ENCODE measurements around the gene ACTN1. TPM values are rescaled to one million over a fixed set of nuclear protein-coding genes. Genes with fewer than 3 reads are reported as not detected.

ACTN1 gene
- total RNA-seq, 4 donors from 2014 or later = 48.1 to 90.4 (median 64.8) TPM

DNA sequence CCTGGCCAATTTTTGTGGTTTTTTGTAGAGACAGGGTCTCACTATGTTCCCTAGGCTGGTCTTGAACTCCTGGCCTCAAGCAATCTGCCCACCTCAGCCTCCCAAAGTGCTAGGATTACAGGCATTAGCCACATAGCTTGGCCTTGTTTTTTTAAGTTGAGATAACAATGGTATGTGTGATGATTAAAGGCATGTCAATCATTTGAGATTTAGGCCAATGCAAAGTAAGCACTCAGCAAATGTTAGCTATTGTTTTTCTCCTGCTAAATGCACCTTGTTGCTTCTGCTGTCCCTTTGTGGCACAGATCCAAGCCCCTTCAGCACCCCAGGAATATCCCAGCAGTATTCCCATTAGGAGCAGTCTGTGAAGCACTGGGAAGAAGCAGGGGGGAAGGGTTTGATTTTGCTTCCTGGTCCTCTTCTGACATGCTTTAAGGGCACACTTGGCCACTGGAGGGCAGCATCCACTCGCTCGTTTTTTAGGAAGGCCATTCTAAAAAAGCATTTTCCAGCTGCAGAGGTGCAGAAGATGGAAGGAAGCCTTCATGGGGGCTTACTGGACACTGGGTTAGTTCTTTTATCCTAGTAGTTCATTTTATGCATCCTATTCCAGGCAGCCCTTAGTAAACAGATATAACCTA lies 116.0 kb downstream of the ACTN1 start:
- no peaks in the 10 kb centered on the region for H3K27me3 ChIP-seq
- H3K9me3 ChIP-seq = no peaks in the 10 kb centered on the region
- H3K4me1 ChIP-seq = no peaks in the 10 kb centered on the region
- H3K27ac ChIP-seq = no peak overlapping the region
- no peaks in the 10 kb centered on the region for H3K36me3 ChIP-seq
- H3K4me3 ChIP-seq (replicated peaks in 1 of 3) = no peak overlapping the region
- TF ChIP-seq, protein P1, sequence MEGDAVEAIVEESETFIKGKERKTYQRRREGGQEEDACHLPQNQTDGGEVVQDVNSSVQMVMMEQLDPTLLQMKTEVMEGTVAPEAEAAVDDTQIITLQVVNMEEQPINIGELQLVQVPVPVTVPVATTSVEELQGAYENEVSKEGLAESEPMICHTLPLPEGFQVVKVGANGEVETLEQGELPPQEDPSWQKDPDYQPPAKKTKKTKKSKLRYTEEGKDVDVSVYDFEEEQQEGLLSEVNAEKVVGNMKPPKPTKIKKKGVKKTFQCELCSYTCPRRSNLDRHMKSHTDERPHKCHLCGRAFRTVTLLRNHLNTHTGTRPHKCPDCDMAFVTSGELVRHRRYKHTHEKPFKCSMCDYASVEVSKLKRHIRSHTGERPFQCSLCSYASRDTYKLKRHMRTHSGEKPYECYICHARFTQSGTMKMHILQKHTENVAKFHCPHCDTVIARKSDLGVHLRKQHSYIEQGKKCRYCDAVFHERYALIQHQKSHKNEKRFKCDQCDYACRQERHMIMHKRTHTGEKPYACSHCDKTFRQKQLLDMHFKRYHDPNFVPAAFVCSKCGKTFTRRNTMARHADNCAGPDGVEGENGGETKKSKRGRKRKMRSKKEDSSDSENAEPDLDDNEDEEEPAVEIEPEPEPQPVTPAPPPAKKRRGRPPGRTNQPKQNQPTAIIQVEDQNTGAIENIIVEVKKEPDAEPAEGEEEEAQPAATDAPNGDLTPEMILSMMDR (IDR thresholded peaks at IDR 0.05) = peak; percentile 32 to 74 (median 66)
- TF ChIP-seq POLR2A (IDR thresholded peaks at IDR 0.05) = no peak
- 3% methylated on average over 2 of the region's 2 CpGs for WGBS, 2 donors
- intact Hi-C loops (cut with DNase I) = no loop called here
- peak; percentile 75 to 86 for DNase-seq

DNA sequence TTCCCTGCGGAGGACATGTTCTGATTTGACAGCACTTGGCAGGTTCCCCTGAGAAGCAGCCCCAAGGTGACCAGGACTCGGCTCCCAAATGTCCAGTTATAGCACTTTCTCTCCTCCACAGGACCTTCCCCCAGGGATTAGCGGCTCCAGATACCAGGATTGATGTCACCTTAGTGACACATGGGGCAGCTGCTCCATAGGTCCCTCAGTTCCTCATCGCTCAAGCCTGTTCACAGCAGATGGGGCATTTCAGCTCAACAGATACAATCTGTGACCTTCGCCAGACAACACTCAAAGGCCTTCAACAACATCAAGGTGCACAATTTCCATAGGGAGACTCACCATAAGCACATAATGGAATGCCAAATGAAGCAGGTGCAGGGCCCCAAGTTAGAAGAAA lies 118.3 kb downstream of the ACTN1 start:
- H3K36me3 ChIP-seq = no peaks in the 10 kb centered on the region
- WGBS, 2 donors = 91 to 95% methylated on average over 4 to 5 of the region's 5 CpGs
- TF ChIP-seq, protein P1 (IDR thresholded peaks at IDR 0.05) = no peak
- TF ChIP-seq POLR2A (IDR thresholded peaks at IDR 0.05) = no peak
- no peak for DNase-seq
- H3K9me3 ChIP-seq = no peaks in the 10 kb centered on the region
- H3K27ac ChIP-seq = no peak overlapping the region
- no peak overlapping the region for H3K4me3 ChIP-seq (replicated peaks in 1 of 3)
- intact Hi-C loops (cut with DNase I) = no loop called here
- H3K27me3 ChIP-seq = no peaks in the 10 kb centered on the region
- no peaks in the 10 kb centered on the region for H3K4me1 ChIP-seq

DNA sequence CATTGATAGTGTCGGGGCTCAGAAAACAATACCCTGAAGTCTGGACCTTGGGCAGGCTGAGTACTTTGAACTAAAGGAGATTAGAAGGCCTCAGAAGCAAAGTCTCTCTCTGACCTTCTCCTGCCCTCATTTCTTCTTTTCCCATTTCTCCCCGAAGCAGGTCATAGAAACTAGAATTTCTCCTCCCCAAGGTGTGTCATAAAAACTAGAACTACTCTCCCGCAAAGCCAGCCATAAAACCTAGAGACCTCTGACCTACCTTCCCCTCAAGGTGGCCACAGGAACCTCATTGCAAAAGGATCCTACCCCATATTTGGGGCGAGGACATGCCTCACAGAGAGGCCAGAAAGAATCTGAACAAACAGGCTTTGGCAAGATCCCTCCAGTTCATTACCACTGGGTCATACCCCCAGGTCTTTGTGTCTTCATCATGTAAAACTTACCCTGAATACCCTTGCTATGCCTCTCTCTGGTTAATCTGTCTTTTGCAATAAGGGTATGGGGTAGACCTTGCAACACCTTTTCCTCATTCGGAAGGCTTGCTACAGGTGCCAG lies 121.5 kb downstream of the ACTN1 start:
- TF ChIP-seq, protein P1 (IDR thresholded peaks at IDR 0.05) = no peak
- no peak for TF ChIP-seq POLR2A (IDR thresholded peaks at IDR 0.05)
- H3K4me3 ChIP-seq (replicated peaks in 1 of 3) = no peak overlapping the region
- no peak for DNase-seq
- 91 to 94% methylated on average over 5 of the region's 5 CpGs for WGBS, 2 donors
- intact Hi-C loops (cut with DNase I) = no loop called here
- H3K27ac ChIP-seq = no peak overlapping the region
- no peaks in the 10 kb centered on the region for H3K4me1 ChIP-seq
- no peaks in the 10 kb centered on the region for H3K9me3 ChIP-seq
- no peaks in the 10 kb centered on the region for H3K36me3 ChIP-seq
- no peaks in the 10 kb centered on the region for H3K27me3 ChIP-seq

DNA sequence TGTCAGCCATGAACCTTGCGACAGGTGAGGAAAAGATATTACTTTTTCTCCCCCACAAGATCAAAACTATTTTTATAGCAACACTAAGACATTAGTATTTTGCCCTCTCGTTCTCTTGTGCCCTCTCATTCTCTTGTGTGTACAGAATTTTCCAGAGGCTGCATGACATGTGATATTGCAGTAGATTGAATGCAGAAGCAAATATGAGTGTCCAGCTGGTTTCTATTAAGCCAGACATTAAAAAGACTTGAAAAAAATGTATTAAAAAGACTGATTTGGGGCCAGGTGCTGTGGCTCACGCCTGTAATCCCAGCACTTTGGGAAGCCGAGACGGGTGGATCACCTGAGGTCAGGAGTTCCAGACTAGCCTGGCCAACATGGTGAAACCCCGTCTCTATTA lies 122.5 kb downstream of the ACTN1 start:
- no peaks in the 10 kb centered on the region for H3K36me3 ChIP-seq
- TF ChIP-seq, protein P1 (IDR thresholded peaks at IDR 0.05) = no peak
- TF ChIP-seq POLR2A (IDR thresholded peaks at IDR 0.05) = no peak
- intact Hi-C loops (cut with DNase I) = no loop called here
- H3K4me1 ChIP-seq = no peaks in the 10 kb centered on the region
- H3K27ac ChIP-seq = no peak overlapping the region
- H3K4me3 ChIP-seq (replicated peaks in 1 of 3) = no peak overlapping the region
- WGBS, 2 donors = 83 to 86% methylated on average over 6 of the region's 6 CpGs
- DNase-seq = no peak
- no peaks in the 10 kb centered on the region for H3K27me3 ChIP-seq
- H3K9me3 ChIP-seq = no peaks in the 10 kb centered on the region

DNA sequence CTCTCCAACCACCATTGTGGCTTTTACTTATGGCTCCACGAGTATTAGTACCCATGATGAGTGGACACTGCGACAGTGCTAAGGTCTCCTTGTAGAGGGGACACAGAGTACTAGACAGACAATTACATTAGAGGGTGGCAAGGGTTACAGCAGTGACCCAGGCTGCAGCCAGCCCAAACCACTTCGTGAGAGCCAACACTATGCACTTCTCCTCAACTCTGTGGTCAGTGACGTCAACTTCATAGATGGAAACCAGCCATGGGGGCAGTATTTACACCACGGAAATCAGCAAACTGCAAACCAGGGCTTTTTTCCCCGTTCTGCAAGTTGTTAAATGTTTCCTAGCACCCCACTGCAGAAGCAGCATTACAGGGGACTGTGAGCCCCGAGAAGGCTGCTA lies 124.7 kb downstream of the ACTN1 start:
- no peak overlapping the region for H3K4me3 ChIP-seq (replicated peaks in 1 of 3)
- no peak for DNase-seq
- intact Hi-C loops (cut with DNase I) = no loop called here
- H3K9me3 ChIP-seq = no peaks in the 10 kb centered on the region
- TF ChIP-seq POLR2A (IDR thresholded peaks at IDR 0.05) = no peak
- no peaks in the 10 kb centered on the region for H3K27me3 ChIP-seq
- 84% methylated on average over 7 of the region's 7 CpGs for WGBS, 2 donors
- no peaks in the 10 kb centered on the region for H3K4me1 ChIP-seq
- no peak overlapping the region for H3K27ac ChIP-seq
- no peaks in the 10 kb centered on the region for H3K36me3 ChIP-seq
